A673 (cell line): ENCODE measurements around the gene NEK3.

Source experiments
- EZH2 ChIP-seq: fragments of 200-600 bp; sonication (generic); IDR thresholded peaks from 2 replicates; pipeline ENCODE4 v1.6.1; 2017; ENCODE audit warnings: borderline replicate concordance, low read depth, mild to moderate bottlenecking, mixed read lengths, antibody characterized with exemption, low read length; ENCODE audit not compliant: poor library complexity, severe bottlenecking
- TF ChIP-seq, protein P1 (sequence below): fragments of 300-800, 200-600 bp; sonication (generic); conservative IDR thresholded peaks from 2 replicates; pipeline ENCODE4 v1.5.1; 2017; ENCODE audit warnings: low read depth, mild to moderate bottlenecking, antibody characterized with exemption, low read length, moderate library complexity, mixed read lengths

DNA sequence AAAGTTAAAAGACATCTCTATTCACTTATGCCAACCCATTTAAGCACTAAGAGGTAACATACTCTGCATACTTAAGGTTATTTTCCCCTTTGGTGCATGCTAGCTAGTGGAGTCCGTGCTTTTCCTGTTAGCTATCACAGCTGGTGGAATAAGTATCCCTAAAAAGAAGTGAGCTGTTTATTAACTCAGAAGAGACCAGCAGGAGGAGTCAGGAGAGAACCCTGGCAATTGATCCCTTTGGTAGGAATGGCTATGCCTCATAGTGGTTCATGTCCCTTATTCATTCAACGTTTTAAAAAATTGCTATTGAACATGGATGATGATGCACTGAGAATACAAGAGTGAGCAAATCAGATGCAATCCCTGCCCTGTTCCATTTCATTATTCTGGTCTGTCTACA, 18.1 kb downstream of the NEK3 start:
- TF ChIP-seq, protein P1, sequence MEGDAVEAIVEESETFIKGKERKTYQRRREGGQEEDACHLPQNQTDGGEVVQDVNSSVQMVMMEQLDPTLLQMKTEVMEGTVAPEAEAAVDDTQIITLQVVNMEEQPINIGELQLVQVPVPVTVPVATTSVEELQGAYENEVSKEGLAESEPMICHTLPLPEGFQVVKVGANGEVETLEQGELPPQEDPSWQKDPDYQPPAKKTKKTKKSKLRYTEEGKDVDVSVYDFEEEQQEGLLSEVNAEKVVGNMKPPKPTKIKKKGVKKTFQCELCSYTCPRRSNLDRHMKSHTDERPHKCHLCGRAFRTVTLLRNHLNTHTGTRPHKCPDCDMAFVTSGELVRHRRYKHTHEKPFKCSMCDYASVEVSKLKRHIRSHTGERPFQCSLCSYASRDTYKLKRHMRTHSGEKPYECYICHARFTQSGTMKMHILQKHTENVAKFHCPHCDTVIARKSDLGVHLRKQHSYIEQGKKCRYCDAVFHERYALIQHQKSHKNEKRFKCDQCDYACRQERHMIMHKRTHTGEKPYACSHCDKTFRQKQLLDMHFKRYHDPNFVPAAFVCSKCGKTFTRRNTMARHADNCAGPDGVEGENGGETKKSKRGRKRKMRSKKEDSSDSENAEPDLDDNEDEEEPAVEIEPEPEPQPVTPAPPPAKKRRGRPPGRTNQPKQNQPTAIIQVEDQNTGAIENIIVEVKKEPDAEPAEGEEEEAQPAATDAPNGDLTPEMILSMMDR = no peak
- no peak for TF ChIP-seq EZH2
